Activated CD8-positive, alpha-beta memory T cell treated with anti-CD3 and anti-CD28 coated beads, Interleukin-2, amount 50 U/mL, for 1 hour (primary cell): ENCODE results near the gene MEF2A.

Experiments used
- DNase-seq: peaks from one replicate; pipeline ENCODE4 v3.0.0-alpha.2; 2020; ENCODE audit errors: extremely low read depth

The MEF2A gene

GRCh38 chr15:99704444-99704838 lies 138.7 kb downstream of the MEF2A start:
- DNase-seq = peak; percentile 20

DNA sequence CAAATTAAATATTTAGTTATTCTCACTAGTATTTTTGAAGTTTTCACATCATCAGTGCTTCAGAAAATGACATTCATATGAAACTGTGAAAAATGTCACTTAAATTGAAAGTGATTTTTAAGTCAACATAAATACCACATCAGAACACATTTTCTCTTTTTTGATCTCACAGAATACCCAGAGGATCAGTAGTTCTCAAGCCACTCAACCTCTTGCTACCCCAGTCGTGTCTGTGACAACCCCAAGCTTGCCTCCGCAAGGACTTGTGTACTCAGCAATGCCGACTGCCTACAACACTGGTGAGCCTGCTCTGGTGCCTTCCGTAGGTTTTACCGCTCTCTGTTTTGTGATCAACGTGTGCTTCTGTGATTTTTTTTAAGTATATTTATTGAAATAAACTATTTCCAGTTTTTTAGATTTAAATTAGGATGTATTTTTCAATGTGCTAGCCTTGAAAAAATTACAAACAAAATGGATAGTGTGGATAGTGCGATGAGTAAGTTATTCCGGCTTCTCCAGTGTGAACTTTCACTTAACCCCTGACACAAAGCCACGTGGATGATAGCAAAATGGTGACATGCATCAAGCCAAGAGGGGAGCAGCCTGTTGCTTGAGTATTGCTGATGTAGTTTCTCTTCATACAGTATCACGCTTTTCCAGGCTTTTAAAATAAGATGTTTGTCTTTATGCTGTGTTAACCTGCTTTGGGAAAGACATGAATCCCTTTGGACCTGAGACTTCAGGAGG lies 140.9 kb downstream of the MEF2A start:
- DNase-seq = no peak

DNA sequence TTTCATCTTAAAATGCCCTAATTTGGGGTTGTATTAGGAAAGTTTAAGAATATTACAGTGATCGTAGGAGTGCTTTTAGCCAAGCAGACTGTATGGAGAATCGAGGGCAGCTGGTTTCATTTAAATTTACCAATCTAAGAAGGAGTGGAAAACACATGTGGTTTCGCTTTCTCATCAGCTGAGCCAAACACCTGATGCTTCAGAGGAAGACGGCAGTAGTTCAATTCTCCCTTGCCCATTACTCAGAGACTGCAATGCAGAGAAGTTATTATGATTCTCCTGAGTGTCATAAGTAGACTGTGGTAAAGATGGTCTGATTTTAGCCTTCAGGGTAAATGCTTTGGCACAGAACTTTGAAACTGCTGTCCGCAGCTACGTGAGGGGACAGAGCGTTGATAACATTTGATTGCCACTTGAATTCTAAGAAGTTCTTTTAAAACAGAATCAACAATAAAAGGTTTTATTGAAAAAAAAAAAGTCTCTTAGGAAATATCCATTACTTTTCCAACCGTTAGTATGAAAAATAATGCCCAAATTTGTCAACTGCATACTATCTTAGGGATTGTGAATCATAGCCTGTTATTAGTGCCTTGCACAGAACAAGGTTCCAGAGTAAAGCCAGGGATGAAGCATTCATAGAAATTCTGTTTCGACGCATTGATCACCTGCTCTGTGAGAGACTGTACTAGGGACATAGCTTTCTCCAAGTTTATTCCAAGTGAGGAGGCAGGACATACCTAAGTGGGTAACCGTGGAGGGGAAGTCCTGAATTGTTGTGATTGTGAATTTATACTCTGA lies 141.9 kb downstream of the MEF2A start:
- DNase-seq = no peak

DNA sequence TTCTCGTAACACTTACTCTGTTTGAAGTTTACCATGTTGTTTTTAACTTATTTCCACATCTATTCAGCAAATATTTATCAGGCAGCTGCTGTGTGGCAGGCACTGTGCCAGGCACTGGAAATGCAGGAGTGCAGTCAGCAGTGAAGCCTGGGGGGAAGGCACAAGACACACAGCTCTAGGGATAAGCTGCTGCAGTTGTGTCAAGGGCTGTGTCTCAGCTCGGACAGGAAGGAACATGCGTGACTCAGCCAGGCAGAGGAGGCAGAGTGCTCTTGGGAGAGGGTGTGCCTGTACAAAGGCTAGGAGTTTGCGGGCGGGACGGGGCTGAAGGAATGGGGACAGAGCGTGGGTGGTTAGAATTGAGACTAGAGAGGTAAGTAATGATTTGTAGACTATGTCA lies 142.8 kb downstream of the MEF2A start:
- DNase-seq = no peak

DNA sequence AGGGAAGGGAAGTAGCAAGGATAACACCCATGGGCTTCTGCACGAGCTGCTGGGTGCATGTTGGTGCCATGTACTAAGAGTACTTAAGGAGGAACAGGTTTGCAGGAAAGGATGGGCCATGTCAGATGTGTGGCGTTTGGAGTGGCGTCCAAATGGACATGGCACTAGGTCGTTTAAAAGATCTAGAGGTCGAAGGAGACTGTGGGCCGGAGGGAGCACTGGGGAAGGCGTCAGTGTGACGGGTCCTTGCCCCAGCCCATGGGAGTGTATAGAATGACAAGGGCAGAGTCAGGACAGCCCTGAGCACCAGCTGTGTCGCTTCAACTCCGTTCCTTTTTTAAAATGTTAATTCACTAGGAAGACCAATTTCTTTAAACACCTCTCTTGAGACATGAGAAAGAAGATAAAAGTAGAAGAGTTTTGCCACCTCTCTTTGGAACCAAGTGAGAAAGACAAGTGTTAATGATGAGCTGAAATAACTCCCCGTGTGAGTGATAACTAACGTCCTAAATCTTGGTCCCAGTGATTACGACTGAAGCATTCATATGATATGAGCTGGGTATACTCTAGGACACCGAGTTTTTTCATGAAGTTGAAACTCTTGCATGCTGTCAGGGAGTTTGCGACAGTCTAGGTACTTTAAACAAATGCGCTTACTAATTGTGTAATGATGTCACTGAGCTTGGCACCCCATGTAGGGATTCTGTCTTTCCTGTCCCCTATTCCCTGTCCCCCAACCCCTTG lies 143.6 kb downstream of the MEF2A start:
- no peak for DNase-seq

DNA sequence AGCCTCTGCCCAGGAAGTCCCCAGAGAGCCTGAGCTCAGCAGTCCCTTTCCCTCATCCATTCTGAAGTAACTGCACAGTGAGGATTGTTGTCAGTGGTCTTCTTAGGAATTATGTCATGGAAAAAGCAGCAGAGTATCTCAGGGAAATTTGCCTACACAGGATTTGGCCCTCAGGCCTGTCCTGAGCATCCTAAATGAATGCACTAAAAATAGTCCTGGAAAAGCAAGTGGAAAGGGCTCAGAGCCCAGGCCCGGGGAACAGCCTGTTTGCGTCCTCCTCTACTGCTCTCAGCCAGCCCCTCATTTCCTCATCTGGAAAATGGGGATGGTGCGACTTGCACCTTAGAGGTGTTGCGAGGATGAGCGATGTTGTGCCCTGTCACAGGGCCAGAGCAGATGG lies 145.8 kb downstream of the MEF2A start:
- DNase-seq = no peak

GRCh38 chr15:99712415-99712814 lies 146.6 kb downstream of the MEF2A start:
- DNase-seq = no peak

DNA sequence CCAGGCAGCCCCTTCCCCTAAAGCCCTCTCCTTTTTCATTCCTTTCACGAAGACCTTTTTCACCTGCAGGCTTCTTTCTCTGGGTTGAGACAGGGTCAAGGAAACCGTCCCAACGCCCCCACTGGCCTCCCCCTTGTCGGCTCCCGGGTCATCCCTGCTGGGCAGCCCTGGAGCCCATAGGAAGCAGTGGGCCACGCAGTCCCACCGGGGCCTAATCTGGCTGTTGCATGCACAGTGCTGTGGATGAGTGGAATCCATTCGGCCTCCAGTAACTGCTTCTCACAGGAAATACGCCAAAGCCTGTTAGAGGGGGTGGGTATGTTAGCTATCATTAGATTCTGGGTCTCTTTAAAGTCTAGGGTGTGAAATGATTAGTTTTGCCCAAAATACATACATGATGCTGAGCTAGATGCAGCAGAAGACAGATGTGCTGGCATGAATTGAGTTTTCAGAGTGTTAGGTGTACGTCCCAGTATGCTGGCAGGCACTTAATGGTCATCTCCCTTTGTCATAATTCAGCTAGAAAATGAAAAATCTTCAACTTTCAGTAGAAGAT lies 150.8 kb downstream of the MEF2A start:
- DNase-seq = no peak

- DNase-seq = no peak
Measured at GRCh38 chr15:99717161-99718009, 151.6 kb downstream of the MEF2A start.

GRCh38 chr15:99718421-99718820 lies 152.6 kb downstream of the MEF2A start:
- DNase-seq = no peak

- DNase-seq = no peak
Measured at GRCh38 chr15:99719096-99719541, 153.3 kb downstream of the MEF2A start.

DNA sequence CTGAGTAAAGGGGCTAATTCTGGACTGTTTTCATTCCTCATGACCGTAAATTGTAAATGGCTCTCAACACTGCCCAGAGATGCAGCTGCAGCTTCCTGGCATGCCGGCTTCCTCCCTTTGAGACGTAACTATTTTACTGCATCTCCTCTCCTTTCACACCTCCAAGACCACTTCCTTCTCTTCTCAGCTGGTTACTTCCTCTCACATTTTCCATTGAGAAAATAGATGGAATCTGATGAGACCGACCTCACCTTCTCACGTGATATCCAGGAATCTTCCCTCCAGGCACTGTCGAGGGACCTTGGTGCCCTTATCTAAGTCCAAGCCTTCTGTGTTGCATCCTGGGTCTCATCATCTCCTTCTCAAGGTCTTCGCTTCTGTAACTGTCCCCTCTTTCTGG lies 154.7 kb downstream of the MEF2A start:
- DNase-seq = no peak

- no peak for DNase-seq
Measured at GRCh38 chr15:99721104-99721778, 155.5 kb downstream of the MEF2A start.

- DNase-seq = no peak
Measured at GRCh38 chr15:99721896-99722295, 156.1 kb downstream of the MEF2A start.

- DNase-seq = no peak
Measured at GRCh38 chr15:99722406-99722805, 156.6 kb downstream of the MEF2A start.

- no peak for DNase-seq
Measured at GRCh38 chr15:99726333-99726732, 160.5 kb downstream of the MEF2A start.

DNA sequence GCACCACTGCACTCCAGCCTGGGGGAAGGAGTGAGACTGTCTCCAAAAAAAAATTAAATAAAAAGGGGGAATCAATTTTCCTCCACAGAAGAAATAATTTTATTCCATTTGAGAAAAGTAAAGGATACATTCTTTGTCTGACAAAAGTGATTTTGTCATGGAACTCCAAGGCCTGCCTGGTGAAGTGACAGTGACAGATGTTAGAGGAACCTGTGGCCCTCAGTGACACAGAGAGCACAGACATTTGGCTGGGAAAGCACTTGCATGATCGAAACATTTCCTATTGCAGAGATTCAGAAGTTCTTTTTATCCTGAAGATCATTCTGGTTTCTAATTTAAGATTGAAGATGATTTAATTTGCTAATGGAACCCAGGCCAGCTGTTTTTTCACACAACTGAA lies 161.5 kb downstream of the MEF2A start:
- no peak for DNase-seq

GRCh38 chr15:99727733-99728132 lies 161.9 kb downstream of the MEF2A start:
- no peak for DNase-seq

- DNase-seq = no peak
Measured at GRCh38 chr15:99728916-99729315, 163.1 kb downstream of the MEF2A start.

GRCh38 chr15:99729327-99729726 lies 163.5 kb downstream of the MEF2A start:
- DNase-seq = no peak

DNA sequence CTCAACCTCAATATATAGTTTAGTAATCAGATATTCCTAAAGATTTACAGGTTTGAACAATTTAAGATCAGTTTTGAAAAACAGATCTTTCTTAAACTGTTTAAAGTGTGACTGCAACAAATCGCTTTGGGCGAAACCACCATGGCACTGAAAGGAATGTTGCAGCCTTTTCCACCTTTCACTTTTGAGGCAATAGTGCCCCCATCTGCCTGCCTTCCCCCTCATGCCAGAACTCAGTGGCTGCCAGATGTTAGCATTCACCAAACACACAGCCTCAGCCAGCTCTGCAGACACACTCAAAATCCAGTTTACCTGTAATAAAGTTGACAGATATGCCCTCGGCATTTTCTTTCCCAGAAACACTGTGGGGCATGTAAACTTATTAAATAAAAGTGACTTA lies 164.1 kb downstream of the MEF2A start:
- no peak for DNase-seq
